Fibroblast of lung (primary cell): Measurements from ENCODE around the gene CCNY. TPM values are rescaled to one million over a fixed set of nuclear protein-coding genes. Genes with fewer than 3 reads are reported as not detected.

Experiments used
- DNase-seq, 2 donors: peaks; one replicate each; pipeline versions ENCODE4 v3.0.0 to v3.0.0-alpha.2; 2010; ENCODE audit warnings: low read depth in 2 of 2
- H2AFZ ChIP-seq: 2 replicates; pipeline ENCODE4 v1.5.1; 2012; ENCODE audit warnings: low read length, control low read depth, inconsistent platforms
- H3K27ac ChIP-seq: 2 replicates; pipeline ENCODE4 v1.5.1; 2011; ENCODE audit warnings: low read length, control low read depth; ENCODE audit not compliant: insufficient read depth
- H3K27me3 ChIP-seq: 2 replicates; pipeline ENCODE4 v1.5.1; 2011; ENCODE audit warnings: mild to moderate bottlenecking, low read length; ENCODE audit not compliant: control insufficient read depth, insufficient read depth
- H3K36me3 ChIP-seq: 2 replicates; pipeline ENCODE4 v1.5.1; 2011; ENCODE audit warnings: low read length; ENCODE audit not compliant: control insufficient read depth, insufficient read depth
- H3K4me1 ChIP-seq: 2 replicates; pipeline ENCODE4 v1.5.1; 2011; ENCODE audit warnings: low read length; ENCODE audit not compliant: control insufficient read depth, insufficient read depth; ENCODE audit errors: extremely low read depth
- H3K4me2 ChIP-seq: 2 replicates; pipeline ENCODE4 v1.5.1; 2011; ENCODE audit warnings: low read length, control low read depth; ENCODE audit not compliant: insufficient read depth; ENCODE audit errors: extremely low read depth
- H3K4me3 ChIP-seq, 4 experiments: fragments of 200-600 bp in 1 of 4; sonication (generic) in 1 of 4; replicated peaks in 1 of 4; 2 replicates each; pipeline ENCODE4 v1.5.1; 2011 to 2016; ENCODE audit warnings: low read length in 4 of 4, low read depth in 3 of 4, mild to moderate bottlenecking in 3 of 4, control low read depth in 2 of 4, inconsistent platforms in 1 of 4, mixed read lengths in 1 of 4; ENCODE audit not compliant: insufficient read depth in 1 of 4; ENCODE audit errors: control extremely low read depth in 1 of 4
- H3K79me2 ChIP-seq: 2 replicates; pipeline ENCODE4 v1.5.1; 2012; ENCODE audit warnings: mild to moderate bottlenecking, low read length, inconsistent platforms; ENCODE audit not compliant: control insufficient read depth, insufficient read depth
- H3K9ac ChIP-seq: 2 replicates; pipeline ENCODE4 v1.5.1; 2011; ENCODE audit warnings: mild to moderate bottlenecking, low read length, control low read depth; ENCODE audit not compliant: insufficient read depth
- H3K9me3 ChIP-seq: 2 replicates; pipeline ENCODE4 v1.5.1; 2012; ENCODE audit warnings: low read depth, low read length; ENCODE audit not compliant: control insufficient read depth, insufficient read depth
- H4K20me1 ChIP-seq: 2 replicates; pipeline ENCODE4 v1.5.1; 2011; ENCODE audit warnings: low read length; ENCODE audit not compliant: control insufficient read depth, insufficient read depth; ENCODE audit errors: extremely low read depth
- CTCF ChIP-seq, 2 donors: IDR thresholded peaks in 1 of 2; conservative IDR thresholded peaks in 1 of 2; 1 replicate in 1 of 2; 2 replicates in 1 of 2; pipeline ENCODE4 v1.5.1; 2011 to 2012; ENCODE audit warnings: low read length in 2 of 2, control low read depth in 1 of 2, inconsistent platforms in 1 of 2, low read depth in 1 of 2, mild to moderate bottlenecking in 1 of 2
- EZH2 ChIP-seq: IDR thresholded peaks from 2 replicates; pipeline ENCODE4 v1.5.1; 2012; ENCODE audit warnings: low read length, control low read depth, mild to moderate bottlenecking; ENCODE audit errors: missing control alignments
- polyA plus RNA-seq, 2 donors: library from polyadenylated mRNA; depleted of rRNA in 1 of 2; stranded (reverse) in 1 of 2; unstranded in 1 of 2; fragments of >200 nt; gene quantifications; 2 replicates each; pipeline ENCODE4 v1.2.1, GENCODE V29; 2011 to 2012; ENCODE audit warnings: missing spikeins in 1 of 2
- total RNA-seq: library from RNA; depleted of rRNA; stranded (reverse); fragments of >200 nt; gene quantifications from 2 replicates; pipeline ENCODE4 v1.2.1, GENCODE V29; 2014

The CCNY gene
- total and polyA plus RNA-seq, 2 donors (not counting 1 experiment from before 2014, with no cell fraction given): 34.7 to 66.4 TPM

GRCh38 chr10:35394934-35395333, 58.6 kb downstream of the CCNY start:
- no peaks in the 10 kb centered on the region for H3K36me3 ChIP-seq
- no peak for DNase-seq
- H3K4me1 ChIP-seq: peaks cover 7% of the 10 kb centered on the region
- peaks cover 2% of the 10 kb centered on the region for H4K20me1 ChIP-seq
- H2AFZ ChIP-seq: no peak overlapping the region
- H3K27me3 ChIP-seq: no peaks in the 10 kb centered on the region
- no peak overlapping the region for H3K4me2 ChIP-seq
- no peak overlapping the region for H3K4me3 ChIP-seq
- H3K79me2 ChIP-seq: peaks cover 72% of the 10 kb centered on the region
- TF ChIP-seq CTCF (conservative IDR thresholded peaks at IDR 0.05 in 1 of 2, IDR thresholded peaks at IDR 0.05 in 1 of 2; ENCODE audit: low read depth in 1 of 2, low read length in 2 of 2): no peak
- TF ChIP-seq EZH2: no peak
- no peaks in the 10 kb centered on the region for H3K9me3 ChIP-seq
- H3K27ac ChIP-seq: no peak overlapping the region
- no peak overlapping the region for H3K9ac ChIP-seq

- Histone ChIP-seq H3K27me3 (no peaks in the 10 kb centered on the region), H3K4me3 (no peak overlapping the region), H3K4me2 (no peak overlapping the region), H3K4me1 (peaks cover 7% of the 10 kb centered on the region), H3K79me2 (peaks cover 73% of the 10 kb centered on the region), H3K36me3 (no peaks in the 10 kb centered on the region), H4K20me1 (peaks cover 2% of the 10 kb centered on the region), H2AFZ (no peak overlapping the region), H3K9ac (no peak overlapping the region), H3K27ac (no peak overlapping the region), H3K9me3 (no peaks in the 10 kb centered on the region)
- no peak for TF ChIP-seq CTCF (conservative IDR thresholded peaks at IDR 0.05 in 1 of 2, IDR thresholded peaks at IDR 0.05 in 1 of 2; ENCODE audit: low read depth in 1 of 2, low read length in 2 of 2)
- TF ChIP-seq EZH2: no peak
- DNase-seq: no peak
Measured at GRCh38 chr10:35396560-35397434, 60.5 kb downstream of the CCNY start.

GRCh38 chr10:35397953-35398352, 61.6 kb downstream of the CCNY start:
- Histone ChIP-seq H3K36me3 (no peaks in the 10 kb centered on the region), H3K9me3 (no peaks in the 10 kb centered on the region), H4K20me1 (peaks cover 2% of the 10 kb centered on the region), H2AFZ (no peak overlapping the region), H3K27me3 (no peaks in the 10 kb centered on the region), H3K79me2 (peaks cover 66% of the 10 kb centered on the region), H3K9ac (no peak overlapping the region), H3K4me2 (no peak overlapping the region), H3K4me3 (no peak overlapping the region), H3K4me1 (peaks cover 7% of the 10 kb centered on the region), H3K27ac (no peak overlapping the region)
- TF ChIP-seq CTCF (conservative IDR thresholded peaks at IDR 0.05 in 1 of 2, IDR thresholded peaks at IDR 0.05 in 1 of 2; ENCODE audit: low read depth in 1 of 2, low read length in 2 of 2): no peak
- no peak for TF ChIP-seq EZH2
- no peak for DNase-seq
